Body of pancreas (tissue), 4 donors: ENCODE data around the gene TSHZ2.

Source experiments
- CTCF ChIP-seq, 7 experiments: fragments of 450-650 bp in 4 of 7; fragments of 200-600 bp in 3 of 7; sonication (generic) in 3 of 7; IDR thresholded peaks; one replicate each; pipeline ENCODE4 v1.5.1; 2016 to 2019; ENCODE audit warnings: antibody characterized with exemption in 7 of 7
- POLR2A ChIP-seq, 3 donors: fragments of 450-650 bp; IDR thresholded peaks; one replicate each; pipeline ENCODE4 v1.6.1; 2016; ENCODE audit warnings: antibody characterized with exemption in 3 of 3, mild to moderate bottlenecking in 2 of 3

GRCh38 chr20:53181866-53182376, 209.8 kb downstream of the TSHZ2 start:
- no peak for TF ChIP-seq CTCF (IDR thresholded peaks at IDR 0.05)
- no peak for TF ChIP-seq POLR2A (IDR thresholded peaks at IDR 0.05)
